H1 (cell line): Measurements from ENCODE around the gene CD72. TPM values are rescaled to one million over a fixed set of nuclear protein-coding genes. Genes with fewer than 3 reads are reported as not detected.

Experiments
- CTCF ChIA-PET: fragments of 300-600 bp; sonication (Branson Sonifier 250); formaldehyde crosslinking; loops from one replicate; lab custom pipeline; 2021; ENCODE audit not compliant: partially characterized antibody; lab: Charles Lee
- POLR2A ChIA-PET: fragments of 300-600 bp; sonication (Branson Sonifier 250); formaldehyde crosslinking; loops from one replicate; lab custom pipeline; 2021; ENCODE audit warnings: inconsistent platforms; ENCODE audit not compliant: partially characterized antibody; lab: Charles Lee
- DNase-seq, 2 experiments: peaks; one replicate each; pipeline versions ENCODE4 v3.0.0 to v3.0.0-alpha.2; 2010 to 2022; ENCODE audit warnings: low spot score in 2 of 2, low read depth in 1 of 2, mixed read lengths in 1 of 2
- FAIRE-seq: peaks from 2 replicates; lab custom pipeline; 2011; peaks lifted over from hg19 to GRCh38; lab: Jason Lieb, UNC
- H2AFZ ChIP-seq: 2 replicates; pipeline ENCODE4 v1.8.1; 2012; ENCODE audit warnings: low read length, inconsistent platforms
- H2AK5ac ChIP-seq: 2 replicates; pipeline ENCODE4 v1.6.1; 2013; ENCODE audit warnings: low read depth, low read length
- H2BK120ac ChIP-seq: replicated peaks from 2 replicates; pipeline ENCODE3; 2013; ENCODE audit warnings: low read depth, low read length, inconsistent platforms
- H2BK12ac ChIP-seq: 2 replicates; pipeline ENCODE4 v1.6.1; 2013; ENCODE audit warnings: low read depth, low read length
- H2BK15ac ChIP-seq: 2 replicates; pipeline ENCODE4 v1.6.1; 2013; ENCODE audit warnings: low read length
- H2BK20ac ChIP-seq: 2 replicates; pipeline ENCODE4 v1.6.1; 2013; ENCODE audit warnings: low read length
- H2BK5ac ChIP-seq: 2 replicates; pipeline ENCODE4 v1.6.1; 2013; ENCODE audit warnings: low read depth, low read length
- H3K14ac ChIP-seq: 2 replicates; pipeline ENCODE4 v1.6.1; 2013; ENCODE audit warnings: inconsistent platforms; ENCODE audit not compliant: insufficient read length
- H3K18ac ChIP-seq: 2 replicates; pipeline ENCODE4 v1.6.1; 2013; ENCODE audit warnings: low read length; ENCODE audit errors: extremely low read depth
- H3K23ac ChIP-seq: 2 replicates; pipeline ENCODE4 v1.6.1; 2013; ENCODE audit warnings: inconsistent platforms; ENCODE audit not compliant: insufficient read length
- H3K23me2 ChIP-seq: 2 replicates; pipeline ENCODE4 v1.6.1; 2013; ENCODE audit warnings: low read depth, low read length
- H3K27ac ChIP-seq: 2 replicates; pipeline ENCODE4 v1.6.1; 2011; ENCODE audit warnings: low read depth, low read length, inconsistent platforms
- H3K27me3 ChIP-seq, 4 experiments: replicated peaks in 1 of 4; 1 replicate in 1 of 4; 2 replicates in 3 of 4; pipeline versions ENCODE4 v1.6.1 to v1.8.1; 2011 to 2013; ENCODE audit warnings: low read length in 3 of 4, mild to moderate bottlenecking in 3 of 4, inconsistent platforms in 2 of 4, mixed read lengths in 2 of 4, moderate library complexity in 1 of 4; ENCODE audit not compliant: control insufficient read depth in 3 of 4, insufficient read depth in 3 of 4; ENCODE audit errors: extremely low read depth in 1 of 4
- H3K36me3 ChIP-seq, 4 experiments: 2 replicates each; pipeline versions ENCODE4 v1.6.1 to v1.8.1; 2011 to 2013; ENCODE audit warnings: mild to moderate bottlenecking in 4 of 4, low read length in 3 of 4, moderate library complexity in 2 of 4, control low read depth in 1 of 4, inconsistent platforms in 1 of 4; ENCODE audit not compliant: insufficient read depth in 4 of 4, control insufficient read depth in 2 of 4
- H3K4ac ChIP-seq: replicated peaks from 2 replicates; pipeline ENCODE3; 2013; ENCODE audit warnings: low read length, low read depth, mixed read lengths, inconsistent platforms; ENCODE audit not compliant: insufficient read length
- H3K4me1 ChIP-seq, 4 experiments: replicated peaks in 1 of 4; 1 replicate in 1 of 4; 2 replicates in 3 of 4; pipeline versions ENCODE4 v1.6.1 to v1.8.1; 2011 to 2013; ENCODE audit warnings: low read length in 3 of 4, inconsistent platforms in 2 of 4, mixed read lengths in 1 of 4; ENCODE audit not compliant: insufficient read depth in 4 of 4, control insufficient read depth in 3 of 4
- H3K4me2 ChIP-seq, 2 experiments: 2 replicates each; pipeline versions ENCODE4 v1.6.1 to v1.8.1; 2011 to 2013; ENCODE audit warnings: low read depth in 2 of 2, low read length in 2 of 2, control low read depth in 1 of 2, inconsistent platforms in 1 of 2, mild to moderate bottlenecking in 1 of 2; ENCODE audit not compliant: insufficient read depth in 1 of 2
- H3K4me3 ChIP-seq, 4 experiments: fragments of 200-600, 300-600 bp in 1 of 4; sonication (generic), shearing (Covaris generic), sonication (Bioruptor Twin) in 1 of 4; 2 replicates each; pipeline versions ENCODE4 v1.5.1 to v1.8.1; 2011 to 2016; ENCODE audit warnings: low read length in 4 of 4, low read depth in 3 of 4, control low read depth in 2 of 4, inconsistent platforms in 2 of 4, mild to moderate bottlenecking in 2 of 4, mixed read lengths in 1 of 4, moderate library complexity in 1 of 4; ENCODE audit not compliant: insufficient read depth in 2 of 4; ENCODE audit errors: extremely low read depth in 1 of 4
- H3K56ac ChIP-seq: replicated peaks from 2 replicates; pipeline ENCODE3; 2013; ENCODE audit warnings: low read depth, mild to moderate bottlenecking, mixed read lengths, low read length, inconsistent platforms; ENCODE audit not compliant: insufficient read length
- H3K79me1 ChIP-seq: 2 replicates; pipeline ENCODE4 v1.6.1; 2013; ENCODE audit warnings: low read depth, low read length, control low read depth
- H3K79me2 ChIP-seq, 2 experiments: 2 replicates each; pipeline versions ENCODE4 v1.6.1 to v1.8.1; 2012 to 2013; ENCODE audit warnings: low read length in 2 of 2, mild to moderate bottlenecking in 2 of 2, inconsistent platforms in 1 of 2; ENCODE audit not compliant: insufficient read depth in 2 of 2, control insufficient read depth in 1 of 2
- H3K9ac ChIP-seq, 4 experiments: replicated peaks in 1 of 4; 1 replicate in 1 of 4; 2 replicates in 3 of 4; pipeline versions ENCODE4 v1.6.1 to v1.8.1; 2011 to 2013; ENCODE audit warnings: low read depth in 3 of 4, low read length in 3 of 4, control low read depth in 2 of 4, mild to moderate bottlenecking in 2 of 4, moderate library complexity in 2 of 4, inconsistent platforms in 1 of 4; ENCODE audit errors: extremely low read depth in 1 of 4
- H3K9me3 ChIP-seq, 2 experiments: 2 replicates each; pipeline versions ENCODE4 v1.6.1 to v1.8.1; 2012 to 2013; ENCODE audit warnings: mild to moderate bottlenecking in 2 of 2, moderate library complexity in 2 of 2, control low read depth in 1 of 2, inconsistent platforms in 1 of 2, low read depth in 1 of 2, low read length in 1 of 2, mixed read lengths in 1 of 2; ENCODE audit not compliant: insufficient read depth in 2 of 2
- H4K20me1 ChIP-seq, 2 experiments: replicated peaks in 1 of 2; 2 replicates each; pipeline versions ENCODE3 to v1.8.1; 2011 to 2013; ENCODE audit warnings: inconsistent platforms in 2 of 2, low read length in 2 of 2, mild to moderate bottlenecking in 1 of 2; ENCODE audit not compliant: insufficient read depth in 2 of 2, control insufficient read depth in 1 of 2
- H4K5ac ChIP-seq: 2 replicates; pipeline ENCODE4 v1.6.1; 2013; ENCODE audit warnings: low read length, low read depth, mixed read lengths, inconsistent platforms; ENCODE audit not compliant: insufficient read length
- H4K8ac ChIP-seq: 2 replicates; pipeline ENCODE4 v1.8.0; 2013; ENCODE audit warnings: mild to moderate bottlenecking, moderate library complexity, low read length, inconsistent platforms; ENCODE audit not compliant: insufficient read depth; ENCODE audit errors: extremely low read depth
- H4K91ac ChIP-seq: replicated peaks from 2 replicates; pipeline ENCODE3; 2013; ENCODE audit warnings: low read length, mixed read lengths, inconsistent platforms; ENCODE audit not compliant: insufficient read length
- CTCF ChIP-seq, 3 experiments: IDR thresholded peaks; 1 replicate in 2 of 3; 2 replicates in 1 of 3; pipeline versions ENCODE4 v1.5.1 to v1.6.1; 2011; ENCODE audit warnings: low read length in 3 of 3, mild to moderate bottlenecking in 3 of 3, inconsistent platforms in 2 of 3, low read depth in 1 of 3, moderate library complexity in 1 of 3; ENCODE audit not compliant: insufficient read depth in 1 of 3; ENCODE audit errors: control extremely low read depth in 1 of 3
- HDAC2 ChIP-seq, 2 experiments: fragments of 300-600 bp in 1 of 2; sonication (generic) in 1 of 2; IDR thresholded peaks; 2 replicates each; pipeline ENCODE4 v1.6.1; 2011 to 2012; ENCODE audit warnings: low read depth in 2 of 2, low read length in 2 of 2, mild to moderate bottlenecking in 2 of 2, moderate library complexity in 2 of 2, borderline replicate concordance in 1 of 2, inconsistent platforms in 1 of 2
- NRF1 ChIP-seq: IDR thresholded peaks from 2 replicates; pipeline ENCODE4 v1.6.1; 2011; ENCODE audit warnings: mild to moderate bottlenecking, low read depth, low read length, improper control_type of control experiment
- POU5F1 ChIP-seq: IDR thresholded peaks from 2 replicates; pipeline ENCODE4 v1.6.1; 2011; ENCODE audit warnings: low read depth, mild to moderate bottlenecking, low read length, moderate library complexity
- RXRA ChIP-seq: IDR thresholded peaks from 2 replicates; pipeline ENCODE4 v1.6.1; 2011; ENCODE audit warnings: low read depth, mild to moderate bottlenecking, low read length, moderate library complexity; ENCODE audit not compliant: insufficient read depth
- SAP30 ChIP-seq: fragments of 300-600 bp; sonication (generic); IDR thresholded peaks from 2 replicates; pipeline ENCODE4 v1.7.1; 2012; ENCODE audit warnings: low read length, moderate library complexity, mild to moderate bottlenecking, inconsistent platforms; ENCODE audit not compliant: insufficient read depth, insufficient replicate concordance
- TAF1 ChIP-seq: IDR thresholded peaks from 2 replicates; pipeline ENCODE4 v1.6.1; 2011; ENCODE audit warnings: mild to moderate bottlenecking, low read depth, low read length
- TBP ChIP-seq: IDR thresholded peaks from 2 replicates; pipeline ENCODE4 v1.6.1; 2011; ENCODE audit warnings: low read depth, low read length, improper control_type of control experiment
- TCF12 ChIP-seq: IDR thresholded peaks from 2 replicates; pipeline ENCODE4 v1.6.1; 2011; ENCODE audit warnings: low read depth, mild to moderate bottlenecking, low read length
- YY1 ChIP-seq: IDR thresholded peaks from 2 replicates; pipeline ENCODE4 v1.6.1; 2011; ENCODE audit warnings: low read depth, mild to moderate bottlenecking, low read length
- WGBS, 2 experiments: shearing (Covaris generic) in 1 of 2; methylation state at CpG; one replicate each; pipeline versions ENCODE4 v1.1.6 to v1.1.7; 2013 to 2015; ENCODE audit warnings: low lambda C conversion rate in 2 of 2, mixed read lengths in 2 of 2, inconsistent platforms in 1 of 2, low coverage in 1 of 2, missing lambda C conversion rate in 1 of 2; ENCODE audit not compliant: insufficient replicate concordance in 2 of 2, insufficient coverage in 1 of 2, insufficient read length in 1 of 2; ENCODE audit errors: extremely low coverage in 1 of 2, missing lambda C conversion rate in 1 of 2; 5-methylcytosine and 5-hydroxymethylcytosine counted together
- polyA plus RNA-seq, 7 experiments: library from polyadenylated mRNA; depleted of rRNA in 3 of 7; stranded (reverse) in 5 of 7; unstranded in 2 of 7; fragments of >200 nt in 5 of 7; fragments of 200-250 nt in 2 of 7; gene quantifications; 1 replicate in 5 of 7; 2 replicates in 1 of 7; 4 replicates in 1 of 7; pipeline versions ENCODE4 v1.2.1 to v1.2.3, GENCODE V29; 2011 to 2013; ENCODE audit warnings: missing spikeins in 2 of 7, mixed read lengths in 2 of 7
- total RNA-seq: library from RNA; stranded (reverse); fragmentation: NEBNext Ultra II Directional; extraction: Animal tissue kit (Norgen Biotek cat#: 25700); gene quantifications from 2 replicates; pipeline ENCODE4 v1.2.1, GENCODE V29; 2021
- TF ChIP-seq, protein P1 (sequence below): IDR thresholded peaks from 2 replicates; pipeline ENCODE4 v1.6.1; 2012; ENCODE audit warnings: inconsistent platforms

The CD72 gene
- total and polyA plus RNA-seq, 2 of the 8 experiments (the other 6 are each of a cell fraction or from before 2014, with no cell fraction given), result 4.0 to 4.5 TPM

DNA sequence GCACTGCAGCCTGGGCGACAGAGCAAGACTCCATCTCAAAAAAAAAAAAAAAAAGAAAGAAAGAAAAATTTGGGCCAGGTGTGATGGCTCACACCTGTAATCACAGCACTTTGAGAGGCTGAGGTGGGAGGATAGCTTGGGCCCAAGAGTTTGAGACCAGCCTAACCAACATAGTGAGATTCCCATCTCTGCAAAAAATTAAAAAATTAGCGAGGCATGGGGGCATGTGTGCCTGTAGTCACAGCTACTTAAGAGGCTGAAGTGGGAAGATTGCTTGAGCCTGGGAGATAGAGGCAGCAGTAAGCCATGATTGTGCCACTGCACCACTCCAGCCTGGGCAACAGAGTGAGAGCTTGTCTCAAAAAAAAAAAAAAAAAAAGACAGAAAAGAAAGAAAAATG, 35.4 kb upstream of the CD72 start:
- H3K4ac ChIP-seq, result no peak overlapping the region
- H3K4me3 ChIP-seq, result no peak overlapping the region
- H2BK15ac ChIP-seq, result no peak overlapping the region
- no peaks in the 10 kb centered on the region for H3K79me1 ChIP-seq
- WGBS, 2 experiments, result 75% methylated on average over 2 of the region's 2 CpGs; no CpG with 5 or more reads in 1 of the 2 experiments
- H3K27ac ChIP-seq, result no peak overlapping the region
- H4K8ac ChIP-seq, result no peak overlapping the region
- H3K27me3 ChIP-seq, result peaks cover 0 to 7% (median 0%) of the 10 kb centered on the region in 4 experiments; a peak in 1 of 7 replicates
- no peak for DNase-seq
- no peak overlapping the region for H2BK120ac ChIP-seq
- CTCF ChIA-PET, result interaction anchor here (0.6 to 15.9 kb wide), 4 partner anchors 26 to 1833 kb away, joined by 3 to 347 read pairs (median 4); partner anchors contain the start of gene TPM2
- peaks cover 8% of the 10 kb centered on the region for H3K23me2 ChIP-seq
- H2AK5ac ChIP-seq, result no peak overlapping the region
- H2BK12ac ChIP-seq, result no peak overlapping the region
- H2BK20ac ChIP-seq, result no peak overlapping the region
- no peak overlapping the region for H3K56ac ChIP-seq
- no peak overlapping the region for H4K91ac ChIP-seq
- no peak overlapping the region for H2AFZ ChIP-seq
- H3K9ac ChIP-seq, result no peak overlapping the region
- no peaks in the 10 kb centered on the region for H3K79me2 ChIP-seq
- no peak overlapping the region for H4K5ac ChIP-seq
- FAIRE-seq, result no peak
- H3K4me2 ChIP-seq, result no peak overlapping the region
- H3K9me3 ChIP-seq, result no peaks in the 10 kb centered on the region
- POLR2A ChIA-PET, result interaction anchor here (0.8 kb wide), 1 partner anchor 30 kb away, joined by 3 read pairs; no protein-coding TSS in a partner anchor
- peaks cover 2 to 17% (median 12%) of the 10 kb centered on the region in 4 experiments; a peak in 6 of 7 replicates for H3K4me1 ChIP-seq
- no peak overlapping the region for H3K23ac ChIP-seq
- H3K14ac ChIP-seq, result no peak overlapping the region
- no peak overlapping the region for H3K18ac ChIP-seq
- H4K20me1 ChIP-seq, result no peaks in the 10 kb centered on the region
- no peak overlapping the region for H2BK5ac ChIP-seq
- H3K36me3 ChIP-seq, result no peaks in the 10 kb centered on the region
- TF ChIP-seq YY1 (no peak), HDAC2 (IDR thresholded peaks at IDR 0.05; ENCODE audit: borderline replicate concordance in 1 of 2, low read depth in 2 of 2, low read length in 2 of 2) (no peak), TAF1 (no peak), SAP30 (no peak), RXRA (no peak), POU5F1 (no peak), NRF1 (no peak), TCF12 (no peak), CTCF (IDR thresholded peaks at IDR 0.05; ENCODE audit: control extremely low read depth in 1 of 3, insufficient read depth in 1 of 3, low read depth in 1 of 3, low read length in 3 of 3) (no peak), TBP (no peak)
- TF ChIP-seq, protein P1, sequence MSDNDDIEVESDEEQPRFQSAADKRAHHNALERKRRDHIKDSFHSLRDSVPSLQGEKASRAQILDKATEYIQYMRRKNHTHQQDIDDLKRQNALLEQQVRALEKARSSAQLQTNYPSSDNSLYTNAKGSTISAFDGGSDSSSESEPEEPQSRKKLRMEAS, result no peak
